NOMO-1 treated with DMSO at 0.1 percent for 48 hours (cell line): Measurements from ENCODE around the gene GSTK1.
"Not testable (repeated sequence)": the region's sequence is repeated elsewhere in the genome, so short reads cannot be mapped to it uniquely, and the experiment has no call there.

Experiments
- DNase-seq: peaks from one replicate; lab custom pipeline; 2025; ENCODE audit not compliant: unreplicated experiment; lab: John Stamatoyannopoulos, UW

Gene GSTK1

GRCh38 chr7:143269251-143269650 is 6.0 kb downstream of the GSTK1 start:
- DNase-seq: no peak

GRCh38 chr7:143271240-143271639 is 8.0 kb downstream of the GSTK1 start:
- DNase-seq: no peak

DNA sequence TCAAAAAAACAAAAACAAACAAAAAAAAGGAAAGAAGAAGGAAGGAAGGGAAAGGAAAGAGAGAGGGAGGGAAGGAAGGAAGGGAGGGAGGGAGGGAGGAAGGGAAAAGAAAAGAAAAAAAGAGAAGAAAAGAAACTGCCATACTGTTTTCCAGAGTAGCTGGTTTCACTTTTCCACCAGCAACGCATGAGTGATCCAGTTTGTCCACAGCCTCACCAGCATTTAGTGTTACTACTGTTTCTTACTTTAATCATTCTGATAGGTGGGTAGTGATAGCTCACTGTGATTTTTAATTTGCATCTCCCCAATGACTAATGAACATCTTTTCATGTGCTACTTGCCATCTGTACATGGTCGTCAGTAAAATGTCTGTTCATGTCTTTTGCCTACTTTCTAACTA is 9.6 kb downstream of the GSTK1 start:
- DNase-seq: no peak

DNA sequence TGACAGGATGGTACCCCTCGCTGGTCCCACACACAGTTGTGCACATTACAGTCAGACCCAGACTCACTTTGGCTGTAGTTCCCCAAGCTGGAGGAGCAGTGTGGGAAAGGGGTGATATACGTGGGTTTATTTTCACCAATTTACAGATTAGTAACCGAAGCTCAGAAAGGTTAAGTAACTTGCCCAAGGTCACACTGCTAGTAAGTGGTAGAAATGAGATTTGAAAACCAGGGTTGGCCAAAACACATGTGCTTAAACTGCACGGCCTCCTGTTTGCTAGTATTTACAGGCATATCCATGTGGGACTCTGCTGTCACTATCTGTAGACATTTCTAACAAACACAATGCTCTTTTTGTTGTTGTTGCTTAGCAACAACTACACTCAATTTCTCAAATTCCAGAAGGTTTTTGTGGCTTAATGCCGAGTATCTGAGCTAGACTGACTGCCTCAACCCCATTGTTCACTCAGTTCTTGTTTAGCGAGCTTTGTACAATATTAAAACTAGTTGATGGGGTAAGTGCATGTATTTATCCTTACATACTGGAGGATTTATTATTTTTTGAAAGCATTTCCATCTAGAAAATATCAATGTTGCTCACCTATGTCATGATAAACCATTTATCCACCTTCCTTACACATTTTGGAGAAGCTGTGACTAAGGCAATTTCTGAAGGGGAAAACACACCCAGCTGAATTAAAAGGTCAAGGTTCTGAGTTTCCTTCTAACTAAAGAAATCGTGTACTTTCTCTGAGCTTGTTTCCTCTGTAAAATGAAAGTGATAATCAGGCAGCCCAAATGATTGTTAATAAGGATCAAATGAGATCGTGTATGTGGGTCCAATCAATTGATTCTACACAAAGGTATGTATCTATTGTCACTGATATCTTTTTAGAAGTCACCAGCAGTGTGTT is 16.2 kb downstream of the GSTK1 start:
- no peak for DNase-seq

- no peak for DNase-seq
Observed at GRCh38 chr7:143280160-143280559, 16.9 kb downstream of the GSTK1 start.

- DNase-seq: no peak
Observed at GRCh38 chr7:143280566-143280965, 17.3 kb downstream of the GSTK1 start.

GRCh38 chr7:143281529-143281928 is 18.3 kb downstream of the GSTK1 start:
- no peak for DNase-seq

DNA sequence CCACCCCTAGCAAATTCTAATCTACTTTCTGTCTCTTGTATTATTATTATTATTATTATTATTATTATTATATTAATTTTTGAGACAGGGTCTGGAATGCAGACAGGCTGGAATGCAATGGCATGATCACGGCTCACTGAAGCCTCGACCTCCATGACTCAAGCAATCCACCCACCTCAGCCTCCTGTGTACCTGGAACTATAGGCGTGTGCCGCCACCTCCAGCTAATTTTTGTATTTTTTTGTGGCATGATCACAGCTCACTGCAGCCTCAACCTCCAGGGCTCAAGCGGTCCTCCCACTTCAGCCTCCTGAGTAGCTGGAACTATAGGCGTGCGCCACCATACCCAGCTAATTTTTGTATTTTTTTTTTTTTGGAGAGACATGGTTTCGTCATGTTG is 18.9 kb downstream of the GSTK1 start:
- DNase-seq: no peak

GRCh38 chr7:143283381-143283780 is 20.1 kb downstream of the GSTK1 start:
- no peak for DNase-seq

GRCh38 chr7:143284591-143285469 is 21.6 kb downstream of the GSTK1 start, which contains the start of gene TMEM139:
Gene TMEM139, plus strand, starts transcription at chr7:143284958. Its CDS starts 1,000 bp downstream, at chr7:143285958.
- no peak for DNase-seq

DNA sequence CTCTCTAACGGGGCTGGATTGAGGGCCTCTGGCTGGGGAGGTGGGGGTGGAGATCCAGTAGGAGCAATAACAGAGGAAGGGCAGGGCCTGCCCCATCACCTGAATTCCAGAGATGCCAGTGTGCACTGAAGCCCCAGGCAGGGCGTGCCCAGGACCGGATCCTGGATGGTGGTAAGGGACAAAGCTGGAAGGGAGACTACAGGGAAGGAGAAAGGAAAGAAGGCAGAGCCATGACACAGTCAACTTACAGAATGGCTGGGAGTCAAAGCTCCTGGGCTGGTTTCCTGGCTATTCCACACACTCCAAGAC is 22.2 kb downstream of the GSTK1 start:
- DNase-seq: no peak

GRCh38 chr7:143285806-143286521 is 22.7 kb downstream of the GSTK1 start:
- DNase-seq: no peak

- DNase-seq: no peak
Observed at GRCh38 chr7:143286522-143286890, 23.3 kb downstream of the GSTK1 start.

DNA sequence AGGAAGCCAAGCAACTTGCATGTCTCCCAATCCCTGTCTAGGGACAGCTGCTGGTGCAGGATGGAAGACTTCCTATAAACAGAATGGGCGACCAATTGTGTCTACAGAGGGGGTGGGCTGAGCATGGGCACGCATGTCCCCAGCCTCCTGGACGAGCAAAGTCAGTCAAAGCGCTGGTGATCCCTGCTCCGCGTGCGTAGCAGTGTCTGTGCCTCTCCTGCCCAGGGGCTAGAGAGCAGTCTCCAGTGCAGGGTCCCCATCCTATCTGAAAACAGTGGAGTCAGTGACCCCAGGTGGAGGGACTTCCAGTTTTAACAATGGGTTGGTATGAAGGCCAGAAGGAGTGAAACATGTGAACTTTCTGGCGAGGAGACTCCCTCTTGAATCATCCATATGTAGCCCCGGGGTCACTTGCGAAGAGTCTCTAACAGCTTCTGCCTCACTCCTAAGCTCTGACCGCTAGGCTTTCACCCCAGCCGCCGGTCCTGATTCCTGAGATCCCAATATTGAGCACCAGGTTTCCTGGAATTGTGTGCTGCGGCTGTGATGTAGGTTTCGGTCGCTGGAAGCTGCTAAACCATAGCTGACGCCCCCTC is 24.2 kb downstream of the GSTK1 start:
- no peak for DNase-seq

DNA sequence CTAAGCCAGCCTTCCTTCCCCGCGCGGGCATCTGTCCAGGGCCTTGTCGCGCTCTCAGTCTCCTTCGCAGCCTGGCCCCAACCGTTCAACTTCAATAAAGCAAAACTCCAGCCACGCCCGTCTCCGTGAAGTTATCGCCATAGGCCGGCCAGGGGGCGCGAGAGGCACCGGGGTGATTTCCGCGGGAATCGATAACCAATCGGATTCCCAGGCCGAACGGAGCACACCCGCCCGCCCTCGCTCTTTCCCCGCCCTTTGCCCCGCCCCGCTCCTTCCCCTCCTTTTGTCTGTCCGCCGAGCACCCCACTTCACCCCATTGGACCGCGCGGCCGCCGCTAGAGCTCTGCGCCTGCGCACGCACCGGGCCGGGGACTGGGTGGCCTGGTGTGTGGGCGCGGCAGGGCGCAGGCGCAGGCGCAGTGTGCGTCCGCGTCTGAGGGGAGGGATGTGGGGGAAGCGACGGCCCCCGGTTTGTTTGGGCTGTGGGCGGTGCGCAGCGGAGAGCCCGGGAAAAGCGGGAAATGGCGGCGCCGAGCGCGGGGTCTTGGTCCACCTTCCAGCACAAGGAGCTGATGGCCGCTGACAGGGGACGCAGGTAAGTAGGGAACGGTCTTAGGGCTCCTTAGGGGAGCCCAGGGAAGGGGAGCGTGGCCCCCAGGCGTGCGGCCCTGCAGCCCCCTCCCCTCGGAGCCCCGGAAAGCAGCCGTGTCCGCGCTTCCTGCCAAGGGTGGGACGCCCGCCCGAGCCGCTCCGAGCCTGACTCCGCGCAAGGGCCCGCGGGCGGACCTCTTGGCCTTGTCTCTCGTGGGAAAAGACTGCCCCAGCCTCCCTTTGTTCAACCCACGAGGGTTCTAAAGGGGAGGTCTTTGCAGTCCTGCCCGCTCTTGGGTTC is 24.9 kb downstream of the GSTK1 start, which contains the start of gene CASP2:
Gene CASP2 (plus strand): TSS at position 417 of the 892 bp plus-strand sequence. CDS start 105 bp downstream, at position 522.
- DNase-seq: peak; percentile 89

GRCh38 chr7:143288836-143289235 is 25.6 kb downstream of the GSTK1 start:
- DNase-seq: no peak

DNA sequence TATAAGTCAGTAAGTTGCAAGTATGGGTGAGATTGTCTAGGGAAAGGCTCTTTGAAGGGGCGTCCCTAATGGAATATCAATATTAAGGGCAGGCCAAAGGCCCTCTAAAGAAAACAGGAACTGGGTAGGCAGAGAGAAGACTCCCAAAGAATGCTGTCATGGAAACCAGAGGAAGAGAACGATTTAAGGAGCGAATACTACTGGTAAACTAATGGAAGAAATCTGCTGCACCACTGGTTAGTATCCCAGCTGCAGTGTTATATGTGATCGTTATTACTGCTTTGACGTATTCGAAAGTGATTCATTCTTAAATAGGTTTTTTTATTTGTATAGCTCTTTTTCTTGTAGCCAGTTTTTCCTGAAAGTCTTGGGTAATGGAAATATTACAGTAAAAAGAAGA is 26.2 kb downstream of the GSTK1 start:
- no peak for DNase-seq

DNA sequence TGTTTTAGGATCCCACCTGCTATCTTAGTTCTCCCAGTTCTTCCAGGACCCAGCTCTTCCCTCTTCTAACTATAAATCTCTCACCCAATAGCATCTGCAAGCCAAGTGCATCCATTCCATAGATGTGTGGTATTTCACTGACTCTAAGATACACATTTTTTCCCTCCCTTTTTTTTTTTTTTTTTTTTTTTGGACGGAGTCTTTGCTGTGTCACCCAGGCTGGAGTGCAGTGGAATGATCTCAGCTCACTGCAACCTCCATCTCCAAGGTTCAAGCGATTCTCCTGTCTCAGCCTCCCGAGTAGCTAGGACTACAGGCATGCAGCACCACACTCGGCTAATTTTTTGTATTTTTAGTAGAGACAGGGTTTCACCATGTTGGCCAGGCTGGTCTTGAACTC is 26.6 kb downstream of the GSTK1 start:
- not testable (repeated sequence) for DNase-seq

DNA sequence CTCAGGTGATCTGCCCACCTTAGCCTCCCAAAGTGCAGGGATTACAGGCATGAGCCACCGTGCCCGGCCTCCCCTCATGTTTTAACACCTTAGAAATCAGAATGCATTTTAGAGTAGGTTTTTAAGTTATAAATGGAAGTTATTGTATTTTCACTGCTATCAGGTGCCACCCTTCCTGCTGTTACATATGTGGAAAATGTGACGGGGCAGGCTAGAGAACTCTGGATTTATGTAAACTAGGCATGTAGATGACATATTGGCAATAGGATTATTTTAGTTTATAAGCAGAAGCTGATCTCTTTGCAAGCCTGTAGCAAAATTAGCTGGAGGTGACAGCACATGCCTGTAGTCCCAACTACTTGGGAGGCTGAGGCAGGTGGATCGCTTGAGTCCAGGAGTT is 27.1 kb downstream of the GSTK1 start:
- no peak for DNase-seq

- DNase-seq: no peak
Observed at GRCh38 chr7:143292876-143293275, 29.6 kb downstream of the GSTK1 start.
